H54 (cell line): ENCODE measurements around the gene SDC1.
"Not testable (repeated sequence)": the region's sequence is repeated elsewhere in the genome, so short reads cannot be mapped to it uniquely, and the experiment has no call there.

Source experiments
- DNase-seq: peaks from one replicate; pipeline ENCODE4 v3.0.0; 2011; ENCODE audit warnings: low spot score, mixed read lengths; ENCODE audit not compliant: insufficient read length
- FAIRE-seq: peaks from 3 replicates; lab custom pipeline; 2011; peaks lifted over from hg19 to GRCh38; lab: Jason Lieb, UNC
- POLR2A ChIP-seq: IDR thresholded peaks from 2 replicates; pipeline ENCODE4 v1.6.1; 2011; ENCODE audit warnings: low read depth, mild to moderate bottlenecking, low read length

Gene SDC1, protein sequence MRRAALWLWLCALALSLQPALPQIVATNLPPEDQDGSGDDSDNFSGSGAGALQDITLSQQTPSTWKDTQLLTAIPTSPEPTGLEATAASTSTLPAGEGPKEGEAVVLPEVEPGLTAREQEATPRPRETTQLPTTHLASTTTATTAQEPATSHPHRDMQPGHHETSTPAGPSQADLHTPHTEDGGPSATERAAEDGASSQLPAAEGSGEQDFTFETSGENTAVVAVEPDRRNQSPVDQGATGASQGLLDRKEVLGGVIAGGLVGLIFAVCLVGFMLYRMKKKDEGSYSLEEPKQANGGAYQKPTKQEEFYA

DNA sequence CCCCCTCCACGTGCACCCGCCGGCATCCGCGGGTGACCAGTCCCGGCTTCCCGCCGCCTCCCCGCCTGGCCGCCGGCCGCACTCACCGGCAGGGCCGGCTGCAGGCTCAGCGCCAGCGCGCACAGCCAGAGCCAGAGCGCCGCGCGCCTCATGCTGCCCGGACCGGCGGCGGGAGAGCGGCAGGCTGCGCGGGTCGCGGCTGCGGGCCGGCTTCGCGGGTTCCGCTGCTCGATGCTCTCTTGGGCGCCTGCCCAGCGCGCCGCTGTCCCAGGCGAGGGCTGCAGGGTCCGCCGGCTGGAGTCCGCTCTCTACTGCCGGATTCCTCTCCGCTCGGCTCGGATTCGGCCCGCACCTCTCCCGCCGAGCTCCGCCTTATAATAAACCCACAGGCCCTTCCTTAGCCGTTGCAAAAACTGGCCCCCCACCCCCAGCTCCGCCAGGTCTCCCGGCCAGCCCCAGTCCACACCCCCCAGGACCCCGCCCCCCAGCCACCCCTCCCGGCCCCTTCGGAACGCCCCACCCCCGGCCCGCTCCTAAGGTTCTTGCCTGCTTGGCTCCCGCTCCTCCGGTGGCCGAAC lies at the start of gene SDC1:
TSS of gene SDC1 (minus strand) at position 415 of the 578 bp plus-strand sequence. CDS start at position 152, 263 bp downstream.
- 0 out of 2 replicates have a peak, but pooled peaks have one; percentile 2 for TF ChIP-seq POLR2A
- DNase-seq = peak; percentile 89
- FAIRE-seq = no peak

DNA sequence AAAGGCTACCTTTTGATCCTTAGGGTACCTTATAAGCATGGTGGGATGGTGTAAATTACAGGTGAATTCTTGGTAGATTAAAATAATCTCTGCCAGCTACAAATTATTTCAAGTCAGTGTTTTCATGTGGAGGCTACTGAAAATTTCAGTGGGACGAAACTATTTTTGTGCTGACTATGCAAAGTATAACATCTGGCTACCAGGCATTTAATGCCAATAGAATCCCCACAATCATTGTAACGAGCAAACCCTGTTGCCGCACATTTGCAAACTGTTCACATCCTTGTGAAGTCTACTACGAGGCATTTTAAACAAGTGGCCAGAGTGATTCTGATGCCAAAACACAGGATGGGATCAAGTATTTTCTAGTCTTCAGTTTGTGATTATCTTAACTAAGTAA lies 48.1 kb upstream of the SDC1 start:
- DNase-seq = no peak
- TF ChIP-seq POLR2A = no peak
- FAIRE-seq = no peak

DNA sequence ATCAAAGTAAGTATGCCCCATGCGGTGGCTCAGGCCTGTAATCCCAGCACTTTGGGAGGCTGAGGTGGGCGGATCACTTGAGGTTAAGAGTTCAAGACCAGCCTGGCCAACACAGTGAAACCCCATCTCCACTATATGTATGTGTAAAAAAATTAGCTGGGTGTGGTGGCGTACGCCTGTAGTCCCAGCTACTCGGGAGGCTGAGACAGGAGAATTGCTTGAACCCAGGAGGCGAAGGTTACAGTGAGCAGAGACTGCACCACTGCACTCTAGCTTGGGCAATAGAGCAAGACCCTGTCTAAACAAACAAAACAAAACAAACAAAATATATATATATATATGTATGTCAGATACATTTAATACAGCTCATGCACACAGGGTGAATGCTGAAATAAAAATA lies 43.4 kb upstream of the SDC1 start:
- DNase-seq, FAIRE-seq: not testable (repeated sequence)

DNA sequence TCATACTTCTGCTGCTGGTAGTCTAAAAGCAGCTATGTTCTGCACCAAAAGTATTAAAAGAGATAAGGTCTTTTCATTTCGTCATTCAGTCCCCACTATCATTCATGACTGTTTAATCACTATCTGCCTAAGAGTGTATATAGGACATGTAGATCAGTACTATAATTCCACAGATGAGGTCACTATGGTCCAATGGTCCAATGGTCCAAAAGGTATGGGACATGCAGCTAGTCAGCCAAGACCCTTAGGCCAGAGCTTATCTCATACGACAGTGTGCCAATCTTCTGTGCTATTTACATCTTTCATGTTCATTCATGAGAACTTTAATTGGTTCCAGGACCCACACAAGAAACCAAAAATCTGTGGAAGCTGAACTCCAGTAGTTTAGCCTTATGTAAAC lies 42.6 kb upstream of the SDC1 start:
- DNase-seq (no peak), FAIRE-seq (no peak)
- TF ChIP-seq POLR2A = no peak

DNA sequence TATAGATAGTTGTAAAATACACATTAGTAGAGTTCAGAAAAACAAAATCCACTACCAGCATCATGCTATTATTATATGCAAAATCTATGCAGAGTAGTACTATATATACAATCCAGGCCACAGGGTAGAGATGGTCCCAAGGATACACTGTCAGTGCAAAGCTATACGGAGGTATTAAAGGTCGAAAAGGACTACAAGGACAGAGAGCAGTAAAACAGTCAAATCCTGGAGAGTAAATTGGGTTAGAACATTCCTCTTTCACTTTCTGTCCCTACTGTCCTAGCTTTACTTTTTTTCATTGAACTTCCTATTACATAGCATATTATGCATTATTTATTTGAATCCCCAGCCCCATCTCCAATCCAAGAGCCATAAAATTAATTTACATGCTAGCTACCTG lies 39.7 kb upstream of the SDC1 start:
- DNase-seq = no peak
- TF ChIP-seq POLR2A = no peak
- no peak for FAIRE-seq

DNA sequence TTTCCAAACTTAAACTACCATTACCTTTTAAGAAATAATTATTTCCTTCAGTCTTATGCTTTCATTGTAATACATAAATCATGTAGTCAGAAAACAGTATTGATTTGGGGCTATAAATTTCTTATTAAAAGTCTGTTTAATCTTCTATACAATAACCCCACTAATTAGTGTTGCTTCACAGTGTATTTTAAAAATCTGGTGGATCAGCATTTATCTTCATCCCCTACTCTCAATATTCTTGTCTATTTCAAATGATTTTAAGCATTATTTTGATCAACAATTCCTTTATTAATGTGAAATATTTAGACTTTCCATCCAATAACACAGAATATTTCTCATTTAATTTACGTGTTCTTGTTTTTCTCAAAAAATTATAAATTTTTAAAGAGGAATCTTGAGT lies 32.5 kb upstream of the SDC1 start:
- no peak for TF ChIP-seq POLR2A
- DNase-seq (no peak), FAIRE-seq (no peak)

DNA sequence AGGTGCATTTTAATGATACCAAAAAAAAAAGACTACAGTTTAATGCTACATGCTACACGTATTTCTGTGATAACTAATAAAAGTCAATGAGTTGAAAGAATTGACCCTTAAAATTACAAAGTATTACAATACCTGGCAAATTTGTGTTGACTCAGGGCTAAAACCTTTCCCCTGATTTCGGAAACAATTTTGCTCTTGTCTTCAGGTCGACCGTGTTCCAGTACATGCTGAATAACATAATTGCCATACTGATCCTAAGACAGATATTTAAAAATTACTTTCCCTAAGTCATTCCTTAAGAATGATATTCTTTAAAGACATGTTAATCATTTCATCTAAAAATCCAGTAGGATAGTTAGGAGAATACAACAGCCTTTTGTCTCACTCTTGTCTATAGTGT lies 29.8 kb upstream of the SDC1 start:
- DNase-seq = no peak
- TF ChIP-seq POLR2A = no peak
- no peak for FAIRE-seq

DNA sequence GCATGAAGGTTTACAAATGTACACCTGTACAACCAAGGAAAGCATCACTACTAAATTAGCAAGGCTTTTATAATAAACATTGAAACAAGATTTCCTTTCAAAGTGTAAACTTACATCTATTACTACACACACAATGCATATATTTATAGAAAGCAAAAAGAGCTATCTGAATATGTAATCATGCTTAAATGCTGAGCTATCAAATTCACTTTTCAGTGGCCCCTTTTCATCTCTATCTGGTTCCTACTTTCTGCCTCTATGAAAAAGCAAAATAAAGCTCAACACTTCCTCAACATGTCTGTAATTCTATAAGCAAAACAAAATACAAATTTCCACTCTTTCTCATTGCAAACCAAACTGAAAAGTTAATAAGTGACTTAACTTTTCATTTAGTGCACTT lies 25.5 kb upstream of the SDC1 start:
- no peak for DNase-seq
- peak; percentile 74 for FAIRE-seq

DNA sequence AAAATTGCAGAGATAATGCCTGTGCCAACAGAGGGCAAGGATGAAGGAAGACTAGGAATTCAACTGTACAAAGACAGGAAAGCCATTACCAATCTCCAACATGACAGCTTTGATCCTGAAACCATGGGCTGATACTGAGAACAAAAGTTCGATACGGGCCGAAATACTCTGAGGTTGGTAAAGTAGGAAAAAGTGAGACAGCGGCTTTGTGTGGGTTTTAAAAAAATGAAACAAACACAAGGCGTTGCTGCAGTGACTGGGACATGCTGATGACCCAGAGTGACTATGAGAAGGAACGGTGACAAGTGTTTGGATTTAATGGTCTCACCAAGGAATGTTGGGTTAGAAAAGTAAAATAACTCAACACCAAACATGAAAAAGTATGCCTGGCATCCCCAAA lies 24.2 kb upstream of the SDC1 start:
- no peak for FAIRE-seq
- no peak for TF ChIP-seq POLR2A
- no peak for DNase-seq

More for the DNA sequence above, 25.5 kb upstream of the SDC1 start:
- TF ChIP-seq POLR2A = no peak

DNA sequence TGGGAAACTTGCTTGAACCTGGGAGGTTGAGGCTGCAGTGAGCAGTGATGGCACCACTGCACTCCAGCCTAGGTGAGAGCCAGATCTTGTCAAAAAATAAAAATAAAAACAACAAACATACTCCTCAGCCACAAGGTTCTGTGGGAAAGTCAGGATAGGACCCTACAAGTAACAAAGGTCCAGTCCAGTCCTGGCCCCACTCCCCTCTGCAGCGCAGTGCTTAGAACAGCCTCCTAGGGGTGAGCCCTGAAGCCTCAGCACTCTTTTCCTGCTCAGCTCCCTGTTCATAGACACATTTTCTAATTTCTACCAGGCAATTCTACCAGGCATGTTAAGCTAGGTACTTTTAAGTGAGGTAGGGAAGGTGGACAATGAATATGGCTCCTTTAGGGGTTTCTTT lies 22.2 kb upstream of the SDC1 start:
- DNase-seq (no peak), FAIRE-seq (no peak)
- no peak for TF ChIP-seq POLR2A

DNA sequence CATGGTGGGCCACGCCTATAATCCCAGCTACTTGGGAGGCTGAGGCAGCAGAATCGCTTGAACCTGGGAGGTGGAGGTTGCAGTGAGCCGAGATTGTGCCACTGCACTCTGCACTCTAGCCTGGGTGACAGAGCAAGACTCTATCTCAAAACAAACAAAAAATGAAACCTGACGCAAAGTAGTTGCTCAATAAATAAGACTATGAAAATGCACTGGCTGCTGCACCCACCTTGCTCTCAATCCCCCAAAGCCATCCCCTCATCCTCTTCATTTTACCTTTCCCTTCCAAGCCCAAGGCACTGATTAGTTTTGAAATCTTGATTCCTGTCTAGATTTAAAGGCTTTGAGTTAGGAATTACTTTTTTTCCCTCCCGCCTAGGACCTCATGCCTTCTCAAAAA lies 18.7 kb upstream of the SDC1 start:
- FAIRE-seq, DNase-seq: not testable (repeated sequence)

DNA sequence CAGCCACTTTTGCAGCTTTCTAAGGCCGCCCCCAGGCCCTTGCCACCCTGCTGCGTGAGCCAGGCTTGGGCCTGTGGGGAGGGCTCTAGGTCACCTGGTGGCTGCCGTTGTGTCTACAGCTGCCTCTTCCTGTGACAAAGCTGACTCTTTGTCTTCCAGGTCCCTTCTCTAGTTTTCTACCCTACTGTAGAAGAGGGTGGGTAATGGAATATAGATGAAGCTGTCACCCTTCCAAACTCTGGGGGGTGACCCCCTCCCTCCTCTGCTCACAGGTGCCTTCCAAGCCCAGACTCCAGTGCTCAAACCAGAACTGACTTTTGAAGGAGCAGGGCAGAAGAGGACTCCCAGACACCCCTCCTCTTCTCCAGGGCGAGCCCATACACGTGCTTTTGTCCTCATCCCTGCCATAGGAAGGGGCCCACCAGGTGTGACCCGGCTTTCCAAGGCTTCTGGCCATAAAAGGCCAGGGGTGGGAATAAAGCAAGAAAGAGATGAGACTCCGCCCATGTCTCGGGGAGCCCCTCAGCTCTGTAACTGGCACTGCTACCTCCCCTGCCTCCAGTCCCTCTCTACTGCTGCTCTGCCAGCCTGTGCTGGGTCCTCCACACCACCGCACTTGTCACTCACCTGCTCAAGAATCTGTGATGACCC lies 17.9 kb upstream of the SDC1 start:
- TF ChIP-seq POLR2A = no peak
- no peak for FAIRE-seq
- DNase-seq = no peak

DNA sequence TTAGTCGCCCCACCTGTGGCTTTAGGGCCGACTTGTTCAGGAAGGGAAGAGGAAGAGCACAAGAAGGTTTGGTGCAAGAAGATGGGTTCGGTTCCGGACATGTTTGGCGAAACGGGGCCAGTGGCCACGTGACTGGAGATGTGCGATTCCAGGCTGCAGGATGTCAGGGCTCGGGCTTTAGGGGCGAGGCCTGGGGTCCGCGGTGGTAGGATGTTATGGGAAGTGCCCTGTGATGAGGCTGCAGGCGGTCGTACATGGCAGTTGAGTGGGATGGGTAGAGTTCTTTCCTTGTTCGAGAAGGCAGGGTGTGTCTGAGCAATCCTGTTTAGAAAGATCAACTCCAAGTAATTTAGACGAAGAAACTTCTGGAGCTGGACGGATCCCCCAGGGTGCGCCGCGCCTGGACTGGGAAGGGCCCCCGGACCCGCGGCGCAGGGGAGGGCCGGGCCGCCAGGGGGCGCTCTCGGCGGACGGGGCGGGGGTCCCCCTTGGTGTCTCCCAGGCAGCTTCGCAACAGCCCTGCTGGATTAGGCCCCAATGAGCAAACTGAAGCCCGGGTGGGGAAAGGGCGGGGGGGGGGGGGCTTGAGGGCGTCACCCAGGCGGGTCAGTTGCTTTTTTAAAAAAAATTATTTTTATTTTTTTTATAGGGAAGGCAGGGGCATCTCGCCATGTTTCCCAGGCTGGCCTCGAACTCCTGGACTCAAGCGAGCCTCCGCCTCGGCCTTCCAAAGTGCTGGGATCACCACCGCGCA lies 17.2 kb upstream of the SDC1 start:
- no peak for TF ChIP-seq POLR2A
- FAIRE-seq = no peak
- no peak for DNase-seq

DNA sequence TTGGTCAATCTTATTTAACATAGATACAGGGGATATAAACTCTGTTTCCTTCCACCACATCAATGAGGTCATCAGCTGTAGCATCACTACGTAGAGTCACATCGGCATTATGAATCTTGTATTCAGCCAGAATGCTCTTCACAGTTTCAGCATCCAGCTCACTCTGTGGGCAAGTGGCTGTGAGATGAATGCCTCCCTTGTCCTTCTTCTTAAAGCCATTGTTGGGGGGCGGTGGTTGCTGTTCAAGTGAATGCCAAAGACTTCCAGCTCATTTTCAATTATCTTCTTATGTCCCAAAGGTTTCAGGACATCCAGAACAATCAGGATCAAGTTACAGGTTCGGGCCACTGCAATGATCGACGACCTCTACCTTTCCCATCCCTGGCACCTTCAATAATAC lies 15.4 kb upstream of the SDC1 start:
- not testable (repeated sequence) for FAIRE-seq, DNase-seq
